MM.1S (cell line): ENCODE results near the gene SLC22A14.

Experiments
- EZH2 ChIP-seq: fragments of 300-600 bp; sonication (generic); optimal IDR thresholded peaks from 2 replicates; pipeline ENCODE3; 2017; ENCODE audit warnings: low read depth, mild to moderate bottlenecking, antibody characterized with exemption, low read length, mixed read lengths
- EZH2phosphoT487 ChIP-seq: fragments of 300-600 bp; sonication (generic); IDR thresholded peaks from 2 replicates; pipeline ENCODE4 v1.6.1; 2018; ENCODE audit warnings: antibody characterized with exemption, low read length
- TF ChIP-seq, protein P1 (sequence below): fragments of 300-600 bp; sonication (generic); IDR thresholded peaks from 2 replicates; pipeline ENCODE4 v1.5.1; 2016; ENCODE audit warnings: antibody characterized with exemption, low read length, mixed read lengths

DNA sequence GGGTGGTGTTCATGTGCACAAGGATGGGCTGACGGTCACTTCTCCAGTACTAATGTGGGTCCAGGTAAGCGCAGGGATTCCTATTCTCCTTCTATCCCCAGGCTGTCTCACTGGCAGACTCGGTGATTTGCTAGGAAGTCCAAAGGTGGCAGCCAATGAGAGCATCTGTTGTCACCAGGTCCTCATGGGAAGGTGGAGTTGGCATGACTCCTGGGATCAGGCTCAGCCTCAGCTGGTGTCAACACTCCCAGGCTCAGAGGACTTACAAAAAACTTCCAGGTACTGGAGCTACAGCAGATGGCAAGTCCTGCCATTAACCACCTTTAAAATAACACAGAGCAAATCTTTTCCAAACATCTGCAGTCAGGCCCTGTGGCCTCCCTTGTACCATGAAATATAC lies 78.3 kb downstream of the SLC22A14 start:
- TF ChIP-seq, protein P1, sequence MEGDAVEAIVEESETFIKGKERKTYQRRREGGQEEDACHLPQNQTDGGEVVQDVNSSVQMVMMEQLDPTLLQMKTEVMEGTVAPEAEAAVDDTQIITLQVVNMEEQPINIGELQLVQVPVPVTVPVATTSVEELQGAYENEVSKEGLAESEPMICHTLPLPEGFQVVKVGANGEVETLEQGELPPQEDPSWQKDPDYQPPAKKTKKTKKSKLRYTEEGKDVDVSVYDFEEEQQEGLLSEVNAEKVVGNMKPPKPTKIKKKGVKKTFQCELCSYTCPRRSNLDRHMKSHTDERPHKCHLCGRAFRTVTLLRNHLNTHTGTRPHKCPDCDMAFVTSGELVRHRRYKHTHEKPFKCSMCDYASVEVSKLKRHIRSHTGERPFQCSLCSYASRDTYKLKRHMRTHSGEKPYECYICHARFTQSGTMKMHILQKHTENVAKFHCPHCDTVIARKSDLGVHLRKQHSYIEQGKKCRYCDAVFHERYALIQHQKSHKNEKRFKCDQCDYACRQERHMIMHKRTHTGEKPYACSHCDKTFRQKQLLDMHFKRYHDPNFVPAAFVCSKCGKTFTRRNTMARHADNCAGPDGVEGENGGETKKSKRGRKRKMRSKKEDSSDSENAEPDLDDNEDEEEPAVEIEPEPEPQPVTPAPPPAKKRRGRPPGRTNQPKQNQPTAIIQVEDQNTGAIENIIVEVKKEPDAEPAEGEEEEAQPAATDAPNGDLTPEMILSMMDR, result no peak
- no peak for TF ChIP-seq EZH2
- no peak for TF ChIP-seq EZH2phosphoT487
